Natural killer cell treated with Interleukin-12 subunit alpha and Interleukin-12 subunit beta and Interleukin-15 and Interleukin-18, amount 100 ng/mL, for 72 hours (primary cell): ENCODE data around the gene DIABLO. TPM values are rescaled to one million over a fixed set of nuclear protein-coding genes. Genes with fewer than 3 reads are reported as not detected.
A peak's percentile ranks its signal among the peaks of the same experiment; 100 is the strongest.
"Not testable (repeated sequence)": the region's sequence is repeated elsewhere in the genome, so short reads cannot be mapped to it uniquely, and the experiment has no call there.

ENCODE experiments used
- ATAC-seq, 2 donors: fragments of 150-1000 bp; cut with Tn5 transposase in 1 of 2; sonication (Bioruptor Pico), chemical (Tn5 transposase) in 1 of 2; 2 replicates each; pipeline ENCODE4 v1.10.0; 2021
- DNase-seq: peaks from one replicate; pipeline ENCODE4 v3.0.0; 2022; ENCODE audit warnings: low spot score
- H3K27ac Mint-ChIP-seq, 2 donors: 1 replicate in 1 of 2; 2 replicates in 1 of 2; pipeline ENCODE4 v1.8.0; 2022; ENCODE audit warnings: mixed read lengths in 2 of 2, mild to moderate bottlenecking in 1 of 2, moderate library complexity in 1 of 2
- H3K27me3 Mint-ChIP-seq, 2 donors: 1 replicate in 1 of 2; 2 replicates in 1 of 2; pipeline ENCODE4 v1.8.0; 2022; ENCODE audit warnings: mixed read lengths in 2 of 2
- H3K36me3 Mint-ChIP-seq: one replicate; pipeline ENCODE4 v1.8.0; 2022; ENCODE audit warnings: mixed read lengths
- H3K4me1 Mint-ChIP-seq, 2 donors: 1 replicate in 1 of 2; 2 replicates in 1 of 2; pipeline ENCODE4 v1.8.0; 2022; ENCODE audit warnings: low read depth in 2 of 2, mixed read lengths in 2 of 2, mild to moderate bottlenecking in 1 of 2
- H3K4me3 Mint-ChIP-seq: one replicate; pipeline ENCODE4 v1.8.0; 2022; ENCODE audit warnings: mixed read lengths
- H3K9me3 Mint-ChIP-seq: 2 replicates; pipeline ENCODE4 v1.8.0; 2022; ENCODE audit warnings: mixed read lengths
- total RNA-seq, 2 donors: library from RNA; stranded (reverse); gene quantifications; one replicate each; pipeline ENCODE4 v1.2.3, GENCODE V29; 2022

The DIABLO gene
- total RNA-seq: 10 to 100 TPM; 43.0 to 47.3 TPM

GRCh38 chr12:122225683-122226365, at the start of gene DIABLO:
TSS of gene DIABLO (minus strand) at chr12:122226052. CDS start at chr12:122226014, 38 bp downstream.
- H3K4me3 Mint-ChIP-seq: peak within 1 kb of the TSS; percentile 95
- H3K27me3 Mint-ChIP-seq: no peaks in the 10 kb centered on the region
- DNase-seq (peak; percentile 100), ATAC-seq (peak; percentile 96)
- H3K4me1 Mint-ChIP-seq: peaks cover 30 to 37% of the 10 kb centered on the region in 2 donors
- H3K9me3 Mint-ChIP-seq: no peaks in the 10 kb centered on the region
- H3K27ac Mint-ChIP-seq: peak within 1 kb of the TSS; percentile 83 to 92
- H3K36me3 Mint-ChIP-seq: peaks cover 12% of the 10 kb centered on the region

DNA sequence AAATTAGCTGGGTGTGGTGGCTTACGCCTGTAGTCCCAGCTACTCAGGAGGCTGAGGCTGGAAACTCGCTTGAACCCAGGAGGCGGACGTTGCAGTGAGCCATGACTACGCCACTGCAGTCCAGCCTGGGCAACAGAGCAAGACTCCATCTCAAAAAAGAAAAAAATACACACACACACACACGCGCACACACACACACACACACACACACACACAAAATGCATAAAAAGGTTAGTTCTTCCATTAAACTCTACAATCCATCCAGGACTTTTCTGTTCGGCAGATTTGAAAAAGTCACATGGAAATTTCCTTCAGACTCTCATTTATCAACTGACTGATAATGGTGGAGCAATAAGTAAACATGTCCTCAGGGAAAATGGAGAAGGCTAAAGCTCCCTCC, 49.6 kb upstream of the DIABLO start:
- no peaks in the 10 kb centered on the region for H3K9me3 Mint-ChIP-seq
- no peaks in the 10 kb centered on the region for H3K27me3 Mint-ChIP-seq
- H3K4me3 Mint-ChIP-seq: no peak overlapping the region
- ATAC-seq: no peak
- H3K36me3 Mint-ChIP-seq: peaks cover 5% of the 10 kb centered on the region
- H3K27ac Mint-ChIP-seq: no peak overlapping the region
- no peak for DNase-seq
- H3K4me1 Mint-ChIP-seq: peaks cover 0 to 2% of the 10 kb centered on the region in 2 donors

DNA sequence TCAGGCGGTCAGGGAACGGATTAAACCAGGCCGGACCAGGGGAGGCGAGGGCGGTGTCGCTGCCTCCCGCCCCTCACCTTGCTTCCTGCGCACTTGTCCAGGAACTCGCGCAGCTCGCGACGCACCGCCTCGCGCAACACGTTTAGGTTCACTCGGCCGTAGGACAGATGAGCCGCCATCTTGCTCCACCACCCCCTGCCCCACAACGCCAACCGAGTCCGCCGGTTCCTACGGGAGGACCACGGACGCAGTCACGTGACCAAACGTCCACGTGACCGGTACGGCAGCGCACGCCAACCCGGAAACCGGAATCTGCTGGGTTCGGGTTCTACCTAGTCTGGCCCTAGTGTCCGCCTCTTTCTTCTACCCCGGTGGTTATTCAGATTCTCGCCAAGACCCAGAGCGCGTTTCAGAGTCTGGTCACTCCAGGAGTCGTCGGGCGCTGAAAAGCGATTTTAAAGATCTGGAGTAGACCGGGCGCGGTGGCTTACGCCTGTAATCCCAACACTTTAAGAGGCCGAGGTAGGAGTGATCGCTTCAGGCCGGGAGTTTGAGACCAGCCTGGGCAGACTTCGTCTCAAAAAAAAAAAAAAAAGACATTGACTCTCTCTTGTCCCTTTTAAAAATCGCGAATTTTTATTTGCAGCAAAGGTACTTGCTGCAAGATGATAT, 40.5 kb upstream of the DIABLO start, which contains the start of gene VPS33A:
Gene VPS33A, minus strand, starts transcription at position 265 of the 672 bp plus-strand sequence. Its CDS starts 86 bp downstream, at position 179.
- peaks cover 7 to 10% of the 10 kb centered on the region in 2 donors for H3K4me1 Mint-ChIP-seq
- DNase-seq: peak; percentile 96
- peak within 1 kb of the TSS; percentile 94 for H3K4me3 Mint-ChIP-seq
- H3K27me3 Mint-ChIP-seq: no peaks in the 10 kb centered on the region
- peaks cover 5% of the 10 kb centered on the region for H3K36me3 Mint-ChIP-seq
- H3K27ac Mint-ChIP-seq: peak within 1 kb of the TSS; percentile 97 to 99
- H3K9me3 Mint-ChIP-seq: no peaks in the 10 kb centered on the region
- peak; percentile 96 to 98 for ATAC-seq

GRCh38 chr12:122265886-122266229, 40.0 kb upstream of the DIABLO start:
- Mint-ChIP-seq H3K27ac (peak overlapping the region; percentile 97 to 99), H3K27me3 (no peaks in the 10 kb centered on the region), H3K4me1 (peaks cover 7 to 10% of the 10 kb centered on the region in 2 donors), H3K4me3 (peak overlapping the region; percentile 94), H3K9me3 (no peaks in the 10 kb centered on the region), H3K36me3 (peaks cover 5% of the 10 kb centered on the region)
- ATAC-seq (peak; percentile 59 to 62), DNase-seq (no peak)

DNA sequence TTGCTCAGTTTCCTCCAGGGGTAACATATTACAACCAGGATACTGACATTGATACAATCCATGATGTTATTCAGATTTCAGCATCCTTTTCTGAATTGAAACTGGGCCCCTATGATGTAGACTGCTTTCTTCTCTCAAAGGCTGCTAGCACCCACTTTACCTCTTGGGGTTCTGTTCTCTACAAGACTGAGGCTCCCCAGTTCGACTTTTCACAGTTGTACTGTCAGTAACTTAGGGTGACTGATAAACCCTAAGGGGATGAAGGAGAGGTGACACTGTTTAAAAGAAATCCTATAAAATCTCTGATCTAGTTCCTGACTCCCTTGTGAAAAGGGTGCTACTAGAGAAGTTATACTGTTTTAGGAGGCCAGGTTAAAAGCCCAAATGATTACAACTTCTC, 39.6 kb upstream of the DIABLO start:
- Mint-ChIP-seq H3K4me1 (peaks cover 7 to 10% of the 10 kb centered on the region in 2 donors), H3K9me3 (no peaks in the 10 kb centered on the region), H3K4me3 (peak overlapping the region; percentile 94), H3K36me3 (peaks cover 5% of the 10 kb centered on the region), H3K27ac (peak overlapping the region; percentile 97 to 99), H3K27me3 (no peaks in the 10 kb centered on the region)
- no peak for ATAC-seq
- no peak for DNase-seq

GRCh38 chr12:122260735-122261134, 34.9 kb upstream of the DIABLO start:
- H3K4me3 Mint-ChIP-seq: not testable (repeated sequence)

DNA sequence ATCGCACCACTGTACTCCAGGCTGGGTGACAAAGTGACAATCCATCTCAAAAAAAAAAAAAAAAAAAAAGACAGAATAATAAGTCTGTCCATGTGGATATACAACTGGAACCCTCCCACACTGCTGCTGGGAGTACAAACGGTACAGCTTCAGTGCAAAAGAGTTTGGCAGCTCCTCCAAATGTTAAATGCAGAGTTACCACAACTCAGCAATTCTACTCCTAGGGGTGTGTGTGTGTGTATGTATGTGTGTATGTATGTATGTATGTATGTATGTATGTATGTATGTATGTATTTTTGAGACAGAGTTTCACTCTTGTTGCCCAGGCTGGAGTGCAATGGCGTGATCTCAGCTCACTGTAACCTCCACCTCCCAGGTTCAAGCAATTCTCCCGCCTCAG, 33.1 kb upstream of the DIABLO start:
- not testable (repeated sequence) for H3K9me3 Mint-ChIP-seq, H3K4me1 Mint-ChIP-seq, DNase-seq, H3K27ac Mint-ChIP-seq, H3K27me3 Mint-ChIP-seq, ATAC-seq, H3K4me3 Mint-ChIP-seq
- H3K36me3 Mint-ChIP-seq: peaks cover 11% of the 10 kb centered on the region

More at GRCh38 chr12:122260735-122261134, 34.9 kb upstream of the DIABLO start:
- not testable (repeated sequence) for H3K27ac Mint-ChIP-seq, H3K27me3 Mint-ChIP-seq, DNase-seq, H3K4me1 Mint-ChIP-seq, H3K9me3 Mint-ChIP-seq, ATAC-seq
- peaks cover 11% of the 10 kb centered on the region for H3K36me3 Mint-ChIP-seq

- H3K27me3 Mint-ChIP-seq, H3K36me3 Mint-ChIP-seq, H3K4me1 Mint-ChIP-seq, ATAC-seq, DNase-seq, H3K4me3 Mint-ChIP-seq, H3K9me3 Mint-ChIP-seq: not testable (repeated sequence)
- H3K27ac Mint-ChIP-seq: peak overlapping the region in 1 of 2 donors; percentile 73
Observed at GRCh38 chr12:122258462-122258861, 32.6 kb upstream of the DIABLO start.

DNA sequence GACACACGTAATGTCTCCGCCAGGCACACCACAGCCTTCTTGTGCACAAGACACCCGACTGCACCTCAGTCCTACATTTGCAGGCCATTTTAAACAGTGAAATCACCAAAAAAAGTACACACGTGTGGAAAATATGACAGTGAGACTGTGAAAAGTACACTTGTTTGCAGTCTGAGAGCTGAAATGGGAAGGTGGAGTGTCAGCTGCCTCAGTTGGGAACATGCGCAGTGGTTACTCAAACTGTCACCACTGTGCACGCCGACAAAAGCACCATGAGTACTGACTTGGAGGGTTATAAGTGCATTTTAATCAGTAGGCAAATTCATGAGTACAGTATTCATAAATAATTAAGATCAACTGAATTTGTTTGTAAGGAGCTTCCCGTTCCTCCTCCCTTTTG, 24.7 kb upstream of the DIABLO start:
- H3K27me3 Mint-ChIP-seq: no peaks in the 10 kb centered on the region
- H3K4me1 Mint-ChIP-seq: no peaks in the 10 kb centered on the region
- ATAC-seq (no peak), DNase-seq (no peak)
- peaks cover 6% of the 10 kb centered on the region for H3K36me3 Mint-ChIP-seq
- no peaks in the 10 kb centered on the region for H3K9me3 Mint-ChIP-seq
- no peak overlapping the region for H3K27ac Mint-ChIP-seq
- no peak overlapping the region for H3K4me3 Mint-ChIP-seq

DNA sequence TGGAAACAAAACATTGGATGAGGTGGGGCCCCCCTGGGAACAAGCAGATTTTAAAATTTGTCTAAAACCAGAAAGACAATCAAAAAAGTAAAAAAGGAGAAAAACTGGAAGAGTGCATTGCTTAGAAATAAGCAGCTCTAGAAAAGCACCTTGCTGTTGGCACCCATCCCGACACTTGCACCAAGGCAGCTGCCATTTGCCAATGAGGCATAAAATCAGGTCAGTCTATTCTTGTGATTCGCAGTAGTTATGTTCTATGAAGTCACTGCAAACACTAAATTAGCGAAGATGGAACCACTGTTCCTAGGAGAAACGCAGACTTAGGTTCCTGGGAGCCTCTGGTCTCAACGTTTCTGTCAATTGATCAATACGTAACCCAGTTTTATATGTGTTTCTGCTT, 24.2 kb upstream of the DIABLO start:
- Mint-ChIP-seq H3K4me3 (no peak overlapping the region), H3K36me3 (peaks cover 6% of the 10 kb centered on the region), H3K27ac (no peak overlapping the region), H3K27me3 (no peaks in the 10 kb centered on the region), H3K9me3 (no peaks in the 10 kb centered on the region), H3K4me1 (peaks cover 0 to under 1% of the 10 kb centered on the region in 2 donors)
- DNase-seq: no peak
- no peak for ATAC-seq

GRCh38 chr12:122245553-122245952, 19.7 kb upstream of the DIABLO start:
- no peaks in the 10 kb centered on the region for H3K27me3 Mint-ChIP-seq
- H3K4me1 Mint-ChIP-seq: peaks cover 5 to 9% of the 10 kb centered on the region in 2 donors
- no peak for DNase-seq
- H3K27ac Mint-ChIP-seq: no peak overlapping the region
- no peaks in the 10 kb centered on the region for H3K9me3 Mint-ChIP-seq
- no peak for ATAC-seq
- H3K36me3 Mint-ChIP-seq: peaks cover 6% of the 10 kb centered on the region
- H3K4me3 Mint-ChIP-seq: no peak overlapping the region

DNA sequence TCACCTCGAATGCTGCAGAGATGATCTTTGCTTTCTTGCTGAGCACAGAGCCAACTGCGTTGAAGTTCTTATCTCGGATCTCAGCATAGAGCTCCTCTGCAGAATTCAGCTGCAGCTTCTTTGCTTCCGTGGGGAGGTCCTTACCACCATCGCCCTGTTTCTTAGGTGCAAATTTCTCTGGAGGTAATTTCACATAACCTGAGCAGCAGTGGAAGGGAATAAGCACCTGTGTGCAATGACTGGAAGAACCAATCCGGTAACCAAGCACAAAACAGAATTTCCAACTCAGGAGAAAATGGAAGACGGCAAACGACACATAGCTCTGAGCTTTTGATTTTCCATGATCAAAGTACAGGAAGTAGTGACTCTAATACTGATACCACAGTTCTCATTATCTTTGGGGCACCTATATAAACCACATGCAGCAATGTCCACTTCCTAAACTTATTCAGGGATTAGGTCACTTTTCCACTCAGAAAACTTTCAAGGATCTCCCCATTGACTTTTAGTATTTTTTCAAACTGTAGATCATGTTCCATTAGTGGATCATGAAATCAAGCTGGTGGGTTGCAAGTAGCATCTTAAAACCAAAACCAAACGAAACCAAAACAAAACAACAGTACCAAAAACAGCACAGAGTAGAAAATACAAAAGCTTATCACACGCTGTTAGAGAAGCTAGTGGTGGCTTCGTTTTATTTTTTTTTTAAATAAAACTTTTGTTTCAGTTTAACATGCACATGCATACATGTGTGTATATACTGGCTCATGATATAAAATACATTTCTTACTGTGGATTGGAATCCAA, 18.9 kb upstream of the DIABLO start:
- ATAC-seq (peak in 1 of 2 donors; percentile 68), DNase-seq (no peak)
- no peaks in the 10 kb centered on the region for H3K27me3 Mint-ChIP-seq
- H3K27ac Mint-ChIP-seq: peak overlapping the region; percentile 30 to 57
- no peaks in the 10 kb centered on the region for H3K9me3 Mint-ChIP-seq
- peaks cover 3% of the 10 kb centered on the region for H3K36me3 Mint-ChIP-seq
- peak overlapping the region; percentile 70 for H3K4me3 Mint-ChIP-seq
- peaks cover 5 to 9% of the 10 kb centered on the region in 2 donors for H3K4me1 Mint-ChIP-seq

- DNase-seq: no peak
- peak overlapping the region; percentile 70 for H3K4me3 Mint-ChIP-seq
- H3K36me3 Mint-ChIP-seq: no peaks in the 10 kb centered on the region
- no peaks in the 10 kb centered on the region for H3K27me3 Mint-ChIP-seq
- H3K4me1 Mint-ChIP-seq: peaks cover 5 to 9% of the 10 kb centered on the region in 2 donors
- H3K9me3 Mint-ChIP-seq: no peaks in the 10 kb centered on the region
- H3K27ac Mint-ChIP-seq: peak overlapping the region; percentile 19 to 57
- no peak for ATAC-seq
Observed at GRCh38 chr12:122243965-122244364, 18.1 kb upstream of the DIABLO start.
